A673 (cell line): ENCODE measurements around the gene ACTR3. TPM values are rescaled to one million over a fixed set of nuclear protein-coding genes. Genes with fewer than 3 reads are reported as not detected.

Experiments
- BruUV-seq: library from RNA; stranded (reverse); fragments of 400-500 nt; replicated peaks from 2 replicates; lab custom pipeline; 2021; lab: Mats Ljungman, UMichigan
- CTCF ChIA-PET: fragments of 300-600 bp; sonication (Branson Sonifier 250); formaldehyde crosslinking; loops from one replicate; lab custom pipeline; 2022; ENCODE audit warnings: antibody characterized with exemption; lab: Charles Lee
- POLR2A ChIA-PET: fragments of 300-600 bp; sonication (Branson Sonifier 250); formaldehyde crosslinking; loops from one replicate; lab custom pipeline; 2022; ENCODE audit warnings: antibody characterized with exemption; ENCODE audit not compliant: low non-redundant PET; lab: Charles Lee
- DNase-seq: peaks from one replicate; pipeline ENCODE4 v3.0.0-alpha.2; 2015; ENCODE audit warnings: low spot score
- H3K27ac ChIP-seq: fragments of 200-600 bp; sonication (generic); 2 replicates; pipeline ENCODE4 v1.5.1; 2016; ENCODE audit warnings: mixed run types, low read depth, mild to moderate bottlenecking, mixed read lengths, antibody characterized with exemption, low read length; ENCODE audit not compliant: poor library complexity, severe bottlenecking
- H3K27me3 ChIP-seq: fragments of 200-600 bp; sonication (generic); replicated peaks from 2 replicates; pipeline ENCODE4 v1.6.1; 2017; ENCODE audit warnings: mixed run types, low read depth, mild to moderate bottlenecking, mixed read lengths, antibody characterized with exemption, low read length; ENCODE audit not compliant: insufficient read depth, poor library complexity
- H3K36me3 ChIP-seq: fragments of 200-600 bp; sonication (generic); 2 replicates; pipeline ENCODE4 v1.6.1; 2016; ENCODE audit warnings: mixed run types, mild to moderate bottlenecking, mixed read lengths, antibody characterized with exemption, low read length; ENCODE audit not compliant: insufficient read depth, poor library complexity, severe bottlenecking
- H3K4me1 ChIP-seq: fragments of 200-600 bp; sonication (generic); 2 replicates; pipeline ENCODE4 v1.6.1; 2017; ENCODE audit warnings: mixed run types, mild to moderate bottlenecking, mixed read lengths, antibody characterized with exemption, low read length; ENCODE audit not compliant: insufficient read depth, poor library complexity, severe bottlenecking
- H3K4me3 ChIP-seq: fragments of 200-600 bp; sonication (generic); 2 replicates; pipeline ENCODE4 v1.5.1; 2016; ENCODE audit warnings: low read depth, mixed run types, mild to moderate bottlenecking, mixed read lengths, low read length; ENCODE audit not compliant: poor library complexity, severe bottlenecking
- H3K9me3 ChIP-seq: fragments of 200-600 bp; sonication (generic); 2 replicates; pipeline ENCODE4 v1.6.1; 2016; ENCODE audit warnings: mixed run types, low read depth, mild to moderate bottlenecking, mixed read lengths, antibody characterized with exemption, low read length; ENCODE audit not compliant: poor library complexity, severe bottlenecking
- EZH2 ChIP-seq: fragments of 200-600 bp; sonication (generic); IDR thresholded peaks from 2 replicates; pipeline ENCODE4 v1.6.1; 2017; ENCODE audit warnings: borderline replicate concordance, low read depth, mild to moderate bottlenecking, mixed read lengths, antibody characterized with exemption, low read length; ENCODE audit not compliant: poor library complexity, severe bottlenecking
- intact Hi-C: fragments of 100-400 bp; cut with micrococcal nuclease; formaldehyde crosslinking; loops from one replicate; pipeline ENCODE4 v1.10.0; 2022; ENCODE audit not compliant: unreplicated experiment
- total RNA-seq: library from RNA; stranded (reverse); gene quantifications from 2 replicates; pipeline ENCODE4 v1.2.3, GENCODE V29; 2021
- TF ChIP-seq, protein P1 (sequence below): fragments of 300-800, 200-600 bp; sonication (generic); conservative IDR thresholded peaks from 2 replicates; pipeline ENCODE4 v1.5.1; 2017; ENCODE audit warnings: low read depth, mild to moderate bottlenecking, antibody characterized with exemption, low read length, moderate library complexity, mixed read lengths

Gene ACTR3
- total RNA-seq, 1 experiment from 2014 or later: 340 TPM

GRCh38 chr2:113992090-113992489 is 102.2 kb downstream of the ACTR3 start:
- H3K9me3 ChIP-seq: no peaks in the 10 kb centered on the region
- DNase-seq: no peak
- no peak for TF ChIP-seq EZH2
- TF ChIP-seq, protein P1, sequence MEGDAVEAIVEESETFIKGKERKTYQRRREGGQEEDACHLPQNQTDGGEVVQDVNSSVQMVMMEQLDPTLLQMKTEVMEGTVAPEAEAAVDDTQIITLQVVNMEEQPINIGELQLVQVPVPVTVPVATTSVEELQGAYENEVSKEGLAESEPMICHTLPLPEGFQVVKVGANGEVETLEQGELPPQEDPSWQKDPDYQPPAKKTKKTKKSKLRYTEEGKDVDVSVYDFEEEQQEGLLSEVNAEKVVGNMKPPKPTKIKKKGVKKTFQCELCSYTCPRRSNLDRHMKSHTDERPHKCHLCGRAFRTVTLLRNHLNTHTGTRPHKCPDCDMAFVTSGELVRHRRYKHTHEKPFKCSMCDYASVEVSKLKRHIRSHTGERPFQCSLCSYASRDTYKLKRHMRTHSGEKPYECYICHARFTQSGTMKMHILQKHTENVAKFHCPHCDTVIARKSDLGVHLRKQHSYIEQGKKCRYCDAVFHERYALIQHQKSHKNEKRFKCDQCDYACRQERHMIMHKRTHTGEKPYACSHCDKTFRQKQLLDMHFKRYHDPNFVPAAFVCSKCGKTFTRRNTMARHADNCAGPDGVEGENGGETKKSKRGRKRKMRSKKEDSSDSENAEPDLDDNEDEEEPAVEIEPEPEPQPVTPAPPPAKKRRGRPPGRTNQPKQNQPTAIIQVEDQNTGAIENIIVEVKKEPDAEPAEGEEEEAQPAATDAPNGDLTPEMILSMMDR: no peak
- no TSS peak for BruUV-seq
- ChIA-PET POLR2A (no interaction called here), CTCF (no interaction called here)
- no peaks in the 10 kb centered on the region for H3K4me1 ChIP-seq
- no peak overlapping the region for H3K4me3 ChIP-seq
- H3K27me3 ChIP-seq: peaks cover 4% of the 10 kb centered on the region
- intact Hi-C loops: no loop called here
- H3K27ac ChIP-seq: no peak overlapping the region
- H3K36me3 ChIP-seq: no peaks in the 10 kb centered on the region

- H3K27ac ChIP-seq: no peak overlapping the region
- ChIA-PET POLR2A (no interaction called here), CTCF (interaction anchor here (0.6 kb wide), 1 partner anchor 167 kb away, joined by 4 read pairs; no protein-coding TSS in a partner anchor)
- TF ChIP-seq, protein P1: no peak
- TF ChIP-seq EZH2: no peak
- no peaks in the 10 kb centered on the region for H3K9me3 ChIP-seq
- intact Hi-C loops: no loop called here
- no peaks in the 10 kb centered on the region for H3K4me1 ChIP-seq
- H3K4me3 ChIP-seq: no peak overlapping the region
- no peaks in the 10 kb centered on the region for H3K36me3 ChIP-seq
- DNase-seq: no peak
- peaks cover 5% of the 10 kb centered on the region for H3K27me3 ChIP-seq
- no TSS peak for BruUV-seq
Measured at GRCh38 chr2:113996671-113997594, 107.0 kb downstream of the ACTR3 start.

- H3K27ac ChIP-seq: no peak overlapping the region
- H3K4me3 ChIP-seq: no peak overlapping the region
- POLR2A ChIA-PET: no interaction called here
- intact Hi-C loops: no loop called here
- CTCF ChIA-PET: no interaction called here
- no peaks in the 10 kb centered on the region for H3K9me3 ChIP-seq
- DNase-seq: no peak
- TF ChIP-seq, protein P1: no peak
- no peak for TF ChIP-seq EZH2
- H3K27me3 ChIP-seq: peaks cover 5% of the 10 kb centered on the region
- no peaks in the 10 kb centered on the region for H3K4me1 ChIP-seq
- no peaks in the 10 kb centered on the region for H3K36me3 ChIP-seq
- no TSS peak for BruUV-seq
Measured at GRCh38 chr2:114001152-114001551, 111.3 kb downstream of the ACTR3 start.
